Posterior cingulate gyrus (tissue), 11 donors: Measurements from ENCODE around the gene FRMD5.

Experiments
- DNase-seq, 10 donors: peaks; one replicate each; pipeline versions ENCODE4 v3.0.0 to v3.0.0-alpha.2; 2020 to 2021; ENCODE audit warnings: mixed read lengths in 3 of 10
- intact Hi-C: fragments of 100-400 bp; cut with DNase I; formaldehyde crosslinking; loops from one replicate; pipeline ENCODE4 v1.15.1; 2023

Gene FRMD5

DNA sequence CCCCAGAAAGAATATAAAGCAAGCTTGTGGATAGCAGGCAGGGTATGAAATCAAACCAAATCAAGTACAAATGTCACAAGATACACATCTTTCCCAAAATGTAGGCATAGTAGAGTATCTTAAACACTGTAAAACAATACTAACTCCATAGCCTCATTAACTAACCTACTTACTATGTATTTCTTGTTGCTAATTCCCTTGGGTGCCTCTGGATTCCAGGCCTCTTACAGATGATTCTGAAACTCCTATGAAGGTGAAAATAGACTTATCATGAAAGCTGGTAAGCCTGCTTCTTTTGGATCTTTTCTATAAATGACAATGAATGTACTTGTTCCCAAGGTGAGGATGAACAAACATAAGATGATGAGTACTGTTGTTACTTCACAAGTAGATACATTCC, 93.8 kb downstream of the FRMD5 start:
- intact Hi-C loops, result loop anchor here (10.0 kb wide), 1 partner anchor 94 kb away; the partner anchor contains the start of gene FRMD5

DNA sequence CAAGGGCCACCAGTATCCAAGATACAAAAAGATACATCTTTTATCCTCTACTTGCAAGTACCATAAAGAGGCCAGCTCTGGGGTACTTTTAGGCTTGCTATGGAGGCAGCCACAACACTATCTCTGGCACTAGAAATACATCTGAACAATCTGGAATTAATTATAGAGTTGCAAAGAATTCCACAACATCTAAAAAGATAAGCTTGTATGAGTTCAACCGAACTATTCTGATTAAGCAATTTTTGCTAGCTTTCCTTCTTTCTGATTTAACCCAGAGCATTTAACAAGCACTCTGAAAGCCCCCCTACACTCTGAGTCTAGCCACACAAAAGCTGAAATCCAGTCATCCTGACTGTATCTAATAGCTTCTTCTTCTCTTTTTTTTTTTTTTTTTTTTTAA, 95.4 kb downstream of the FRMD5 start:
- intact Hi-C loops, result loop anchor here (10.0 kb wide), 1 partner anchor 95 kb away; the partner anchor contains the start of gene FRMD5
- DNase-seq, result no peak

More for the DNA sequence above, 93.8 kb downstream of the FRMD5 start:
- DNase-seq, result no peak

DNA sequence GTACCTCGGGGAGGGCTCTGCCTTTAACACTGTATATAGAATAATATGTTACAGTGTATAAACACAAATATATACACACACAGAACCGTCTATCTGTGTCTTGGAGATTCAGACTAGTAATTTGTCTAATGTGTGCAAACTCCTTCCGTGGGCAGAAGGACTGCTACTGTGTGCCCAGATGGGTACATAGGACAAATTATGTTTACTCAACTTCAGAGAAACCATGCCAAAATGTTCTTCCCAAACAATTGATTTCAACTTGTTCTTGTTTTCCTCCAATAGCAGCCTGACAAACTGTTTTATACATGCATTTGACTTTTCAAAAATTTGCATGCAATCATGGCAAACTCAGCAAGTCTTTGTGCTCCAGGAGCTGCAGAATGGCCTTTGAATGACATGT, 97.5 kb downstream of the FRMD5 start:
- intact Hi-C loops, result no loop called here
- no peak for DNase-seq

DNA sequence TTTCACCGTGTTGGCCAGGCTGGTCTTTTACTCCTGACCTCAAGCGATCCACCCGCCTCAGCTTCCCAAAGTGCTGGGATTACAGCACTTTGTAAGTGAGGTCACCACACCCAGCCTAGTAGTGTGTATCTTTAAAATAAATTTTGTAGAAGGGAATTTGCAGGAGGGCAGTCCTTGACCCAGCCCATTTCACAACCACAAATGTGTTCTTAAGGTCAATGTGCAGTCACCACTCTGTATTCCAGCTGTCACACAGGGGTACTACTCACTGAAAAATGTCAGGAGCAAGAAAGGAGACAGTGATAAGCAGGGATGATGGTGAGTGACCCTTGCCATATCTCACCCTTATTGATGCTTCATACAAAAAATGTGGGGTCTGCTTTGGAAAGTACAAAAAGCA, 98.5 kb downstream of the FRMD5 start:
- intact Hi-C loops, result no loop called here

DNA sequence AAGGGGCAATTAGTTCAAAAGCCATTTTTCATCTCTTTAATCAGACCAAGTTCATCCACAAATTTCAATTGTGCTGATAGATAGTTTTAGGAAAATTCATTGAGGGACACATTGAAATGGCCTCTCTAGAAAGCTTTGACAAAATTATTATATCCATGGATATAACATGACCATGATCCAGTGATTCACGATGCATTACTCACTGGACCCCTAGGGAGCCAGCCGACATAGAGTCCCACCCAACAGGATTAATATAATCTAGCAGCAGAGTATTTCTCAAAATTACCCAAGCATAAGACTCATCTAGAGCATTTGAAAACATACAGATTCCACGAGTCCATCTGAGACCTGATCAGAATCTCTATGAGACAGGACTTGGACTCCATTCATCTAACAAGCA, 100.3 kb downstream of the FRMD5 start:
- no peak for DNase-seq
- intact Hi-C loops, result no loop called here

More for the DNA sequence above, 98.5 kb downstream of the FRMD5 start:
- DNase-seq, result no peak

DNA sequence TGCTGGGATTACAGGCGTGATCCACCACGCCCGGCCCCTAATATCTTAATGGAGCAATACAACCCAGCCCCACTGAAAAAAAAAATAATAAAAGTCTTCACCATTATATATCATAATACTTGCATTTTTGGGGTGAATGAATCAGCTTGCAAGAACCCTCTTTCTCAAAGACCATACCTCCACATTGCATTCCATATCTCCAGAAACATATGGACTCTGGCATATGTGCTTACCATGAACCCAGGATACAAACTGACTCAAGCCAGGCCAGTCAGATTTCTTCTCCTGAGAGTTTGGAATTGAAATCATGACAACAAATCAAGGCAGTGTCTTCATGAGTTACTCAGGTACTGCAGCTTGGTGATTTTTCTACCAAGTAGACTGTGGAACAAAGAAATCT, 101.2 kb downstream of the FRMD5 start:
- intact Hi-C loops, result no loop called here
- DNase-seq, result no peak

DNA sequence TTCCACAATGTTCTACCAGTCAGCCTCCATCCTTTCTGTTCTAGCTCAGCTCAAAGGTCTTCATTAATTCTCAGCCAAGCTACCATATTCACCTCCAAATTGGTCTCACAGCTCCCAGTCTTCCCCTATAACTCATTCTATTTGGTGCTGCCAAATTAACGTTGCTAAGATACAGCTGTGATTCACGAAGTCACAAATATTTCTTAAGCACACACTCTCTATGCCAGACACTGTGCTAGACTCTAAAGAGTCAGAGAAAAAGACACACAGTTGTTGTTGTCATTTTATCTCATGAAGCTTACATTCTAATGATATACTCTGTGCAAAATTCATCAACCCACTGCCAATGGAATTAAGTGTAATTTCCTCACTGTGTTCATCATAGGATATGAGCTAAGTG, 102.8 kb downstream of the FRMD5 start:
- intact Hi-C loops, result no loop called here
- DNase-seq, result no peak

DNA sequence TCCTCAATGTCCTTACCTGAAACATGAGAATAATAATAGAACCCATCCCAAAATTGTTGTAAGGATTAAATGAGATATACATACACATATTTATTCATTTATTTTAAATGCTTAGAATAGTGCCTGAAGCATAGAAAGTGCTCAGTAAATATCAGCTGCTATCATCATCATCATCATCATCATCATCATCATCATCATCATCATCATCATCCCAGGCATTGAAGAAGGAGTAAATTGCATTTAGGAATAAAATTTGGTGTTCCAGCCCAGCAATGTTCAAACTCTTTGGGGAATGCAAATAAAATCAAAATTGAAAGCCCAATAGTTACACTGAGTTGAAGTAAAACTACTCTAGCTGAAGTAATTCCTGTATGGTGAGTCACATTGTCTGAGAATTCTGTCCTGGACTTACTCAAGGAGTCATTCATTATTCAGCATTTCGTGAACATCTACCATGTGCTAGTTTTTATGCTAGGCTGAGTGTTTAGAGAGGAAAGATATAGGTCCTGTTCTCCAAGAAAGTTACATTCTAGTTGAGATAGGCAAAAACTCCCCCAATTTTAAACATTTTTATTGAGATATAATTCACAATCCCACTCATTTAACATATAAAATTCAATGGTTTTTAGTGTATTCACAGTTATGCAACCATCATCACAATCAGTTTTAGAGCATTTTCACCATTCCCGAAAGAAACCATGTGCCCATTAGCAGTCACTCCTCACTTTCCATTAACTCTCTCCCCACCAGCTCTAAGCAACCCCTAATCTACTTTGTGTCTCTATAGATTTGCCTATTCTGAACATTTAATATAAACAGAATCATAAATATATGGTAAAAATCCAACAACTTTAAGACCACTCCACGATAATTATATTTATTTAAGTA, 107.2 kb downstream of the FRMD5 start:
- intact Hi-C loops, result no loop called here
- no peak for DNase-seq

DNA sequence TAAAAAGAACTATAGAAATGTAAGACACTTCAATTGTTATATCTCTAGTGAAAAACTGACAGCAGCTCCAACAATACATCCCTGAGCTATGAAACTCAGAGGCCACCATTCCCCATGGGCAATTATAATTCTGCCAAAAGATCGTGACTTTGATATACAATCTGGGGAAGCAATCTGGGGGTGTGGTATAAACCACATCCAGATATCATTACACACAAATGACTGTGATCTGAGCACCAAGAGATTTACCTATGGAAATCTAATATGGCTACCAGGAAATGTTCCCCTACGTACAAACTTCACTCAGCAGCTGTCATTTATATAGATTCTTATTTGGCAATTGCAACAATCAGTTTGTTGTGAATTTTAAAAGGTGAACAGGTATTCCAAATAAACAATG, 110.3 kb downstream of the FRMD5 start:
- intact Hi-C loops, result no loop called here
- DNase-seq, result no peak

DNA sequence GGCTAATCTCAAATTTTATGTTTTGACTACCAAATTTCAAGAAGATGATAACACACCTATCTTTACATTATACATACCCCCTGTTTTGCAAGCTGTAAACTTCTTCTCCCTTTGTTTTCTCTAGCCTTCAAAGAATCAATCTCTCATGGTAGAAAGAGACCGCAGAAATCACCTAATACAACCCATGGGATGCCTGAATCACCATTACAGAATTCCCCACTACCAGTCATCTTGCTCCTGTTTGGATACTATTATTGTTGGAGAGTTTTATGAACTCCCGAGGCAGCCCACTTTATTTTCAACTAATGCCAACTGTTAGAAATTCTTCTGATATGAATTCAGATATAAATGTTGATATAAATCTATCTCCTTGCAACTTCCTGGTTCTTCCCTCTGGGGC, 110.9 kb downstream of the FRMD5 start:
- DNase-seq, result no peak
- intact Hi-C loops, result no loop called here

DNA sequence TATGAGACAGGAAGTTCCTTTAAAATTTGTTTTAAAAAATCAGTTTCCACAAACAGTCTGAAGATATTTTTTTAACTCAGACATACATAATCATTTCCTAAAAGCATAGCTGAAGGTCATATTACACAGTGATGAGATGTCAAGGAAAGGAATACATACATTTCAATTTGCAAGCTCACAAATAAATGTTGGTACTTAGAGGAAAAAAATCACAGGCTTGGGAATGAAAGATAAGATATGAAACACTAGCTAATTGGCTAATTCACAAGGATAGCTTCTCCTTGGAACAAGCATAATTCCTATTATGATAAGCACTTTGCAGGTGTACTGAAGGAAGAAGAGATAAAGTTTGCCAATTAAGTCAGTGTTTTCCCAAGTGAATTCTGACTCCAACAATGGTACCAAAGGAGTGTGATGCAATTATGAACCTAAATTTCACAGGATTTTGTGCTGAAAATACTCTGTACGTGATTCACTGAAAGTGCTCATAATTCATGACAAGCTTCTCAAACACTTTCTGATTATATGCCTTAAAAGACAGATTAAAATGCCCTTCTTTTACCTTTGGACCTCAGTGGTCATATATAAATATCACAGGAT, 112.4 kb downstream of the FRMD5 start:
- intact Hi-C loops, result no loop called here

DNA sequence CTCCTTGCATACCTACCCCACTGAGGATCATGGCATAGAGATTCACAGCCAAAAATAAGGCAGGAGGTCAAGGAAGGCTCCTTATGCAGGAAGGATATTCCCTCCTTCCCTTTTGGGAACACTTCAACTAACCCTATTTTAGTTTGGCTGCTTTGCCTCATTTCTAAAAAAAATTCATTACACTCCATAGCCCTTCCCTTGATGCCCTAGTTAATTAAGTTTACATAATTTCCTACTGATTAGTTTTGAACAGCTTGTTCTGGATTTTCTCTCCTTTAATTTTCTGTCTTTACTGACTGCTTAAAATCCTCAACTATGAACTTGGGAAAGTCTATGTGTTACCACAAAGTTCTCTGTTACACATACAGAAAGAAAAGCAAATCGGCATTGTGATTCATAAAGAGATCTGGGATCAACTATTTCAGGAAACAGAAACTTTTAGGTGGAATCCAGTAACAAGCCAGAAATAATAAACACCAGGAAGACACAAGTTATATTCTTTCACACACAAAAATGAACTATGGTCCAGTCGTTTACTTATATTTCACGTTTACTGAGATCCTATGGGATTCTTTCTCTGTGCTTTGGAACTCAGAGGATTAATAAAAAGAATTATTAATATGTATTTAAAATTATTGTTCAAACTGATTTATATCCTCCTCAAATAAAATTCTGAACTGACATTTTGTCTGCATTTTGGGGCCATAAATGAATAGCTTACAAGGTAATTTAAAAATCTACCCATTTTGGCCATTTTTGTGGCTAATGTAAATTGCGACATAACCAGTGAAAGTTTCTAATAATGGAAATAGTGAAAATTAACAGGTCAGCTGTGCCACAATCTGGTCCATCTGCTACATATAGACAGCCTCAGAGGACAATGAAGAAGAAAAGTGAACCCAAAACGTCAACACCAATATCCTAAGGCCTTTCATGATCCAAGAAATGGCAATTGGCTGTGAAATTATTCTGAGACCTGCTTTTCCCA, 113.8 kb downstream of the FRMD5 start:
- no peak for DNase-seq
- intact Hi-C loops, result no loop called here

More for the DNA sequence above, 112.4 kb downstream of the FRMD5 start:
- DNase-seq, result no peak

DNA sequence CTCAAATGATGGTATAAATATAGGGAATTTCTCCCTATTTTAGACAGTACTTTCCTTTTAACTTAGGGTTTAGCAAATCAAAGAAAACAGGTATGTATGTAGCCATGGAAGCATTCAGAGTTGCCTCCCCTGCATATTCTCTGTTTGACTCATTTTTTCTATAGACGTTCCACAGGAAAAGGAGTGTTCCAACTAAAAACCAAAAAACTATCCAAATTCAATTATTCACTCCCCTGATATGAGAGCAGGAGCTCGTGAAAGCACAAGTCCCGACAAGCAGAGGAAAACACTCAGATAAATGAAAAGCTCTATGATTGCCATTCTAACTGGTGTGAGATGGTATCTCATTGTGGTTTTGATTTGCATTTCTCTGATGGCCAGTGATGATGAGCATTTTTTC, 119.5 kb downstream of the FRMD5 start:
- intact Hi-C loops, result no loop called here
- no peak for DNase-seq

DNA sequence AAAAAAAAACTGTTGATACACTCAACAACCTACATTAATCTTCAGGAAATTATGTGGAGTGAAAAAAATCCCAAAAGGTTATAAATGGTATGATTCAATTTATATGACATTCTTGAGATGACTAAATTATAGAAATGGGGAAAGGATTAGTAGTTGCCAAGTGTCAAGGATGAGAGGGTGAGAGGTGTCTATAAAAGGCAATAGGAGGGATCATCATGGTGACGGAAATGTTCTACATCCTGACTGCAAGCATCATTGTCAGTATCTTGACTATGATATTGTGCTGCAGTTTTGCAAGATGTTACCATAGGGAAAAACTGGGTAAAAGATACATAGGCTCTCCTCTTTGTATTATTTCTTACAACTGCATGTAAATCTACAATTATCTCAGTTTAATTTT, 125.6 kb downstream of the FRMD5 start:
- intact Hi-C loops, result no loop called here
- DNase-seq, result no peak

DNA sequence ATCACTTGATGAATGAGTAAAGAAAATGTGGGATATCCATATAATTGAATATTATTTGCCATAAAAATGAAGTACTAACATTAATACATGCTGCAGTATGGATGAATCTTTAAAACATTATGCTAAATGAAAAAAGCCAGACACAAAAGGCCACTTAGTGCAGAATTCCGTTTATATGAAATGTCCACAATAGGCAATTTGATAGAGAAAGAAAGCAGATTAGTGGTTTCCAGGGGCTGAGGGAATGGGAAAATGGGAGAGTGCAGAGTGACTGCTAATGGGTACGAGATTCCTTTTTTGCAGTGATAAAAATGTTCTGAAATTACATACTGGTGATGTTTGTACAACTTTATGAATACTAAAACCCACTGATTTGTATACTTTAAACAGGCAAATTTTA, 126.7 kb downstream of the FRMD5 start:
- no peak for DNase-seq
- intact Hi-C loops, result no loop called here

DNA sequence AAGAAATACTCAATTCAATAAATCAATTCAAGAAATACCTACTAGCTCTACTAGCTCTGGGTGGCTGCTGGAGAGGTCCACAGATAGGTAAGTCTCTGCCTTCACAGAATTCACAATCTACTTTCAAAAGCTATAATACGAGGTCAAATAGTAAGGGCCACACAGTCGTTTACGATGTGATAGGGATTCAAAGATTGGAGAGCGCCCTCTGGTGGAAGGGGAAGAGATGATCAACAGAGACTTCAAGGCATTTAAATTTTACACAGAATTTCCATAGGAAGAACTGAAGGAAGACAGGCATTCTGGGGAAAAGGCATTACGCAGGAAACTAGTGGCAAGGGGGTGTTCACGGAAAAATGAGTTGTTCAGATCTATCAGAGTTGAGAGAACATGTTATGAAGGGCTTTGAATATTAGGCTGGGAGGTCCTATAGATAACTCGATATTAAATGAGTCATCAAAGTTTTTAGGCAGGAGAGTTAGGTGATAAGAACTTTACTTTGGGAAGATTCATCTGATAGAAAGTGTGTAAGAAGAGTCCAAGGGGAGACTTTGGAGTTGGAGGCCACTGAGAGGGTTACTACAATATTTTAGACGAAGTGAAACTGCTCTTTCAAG, 128.8 kb downstream of the FRMD5 start:
- intact Hi-C loops, result loop anchor here (2.0 kb wide), 1 partner anchor 164 kb away; no protein-coding TSS in a partner anchor
- peak in 3 of 10 donors; percentile 28 to 69 (median 50) for DNase-seq

DNA sequence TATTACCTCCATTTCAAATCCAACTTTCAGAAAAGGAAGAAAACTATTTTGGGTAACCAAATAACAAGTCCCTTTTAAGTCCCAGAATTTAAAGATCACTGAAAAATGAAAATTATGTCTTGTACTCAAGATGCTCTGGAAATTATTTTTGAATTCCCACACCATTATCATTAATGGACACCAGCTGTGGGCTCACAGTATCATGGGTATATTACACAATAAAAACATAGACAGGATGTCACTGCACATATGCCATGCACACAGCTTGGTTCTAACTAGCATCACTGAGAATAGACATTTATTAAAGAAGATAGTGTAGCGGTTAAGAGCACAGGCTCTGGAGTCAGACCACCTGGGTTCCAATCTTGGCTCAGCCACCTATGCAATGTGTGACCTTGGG, 130.4 kb downstream of the FRMD5 start:
- intact Hi-C loops, result no loop called here
- no peak for DNase-seq

DNA sequence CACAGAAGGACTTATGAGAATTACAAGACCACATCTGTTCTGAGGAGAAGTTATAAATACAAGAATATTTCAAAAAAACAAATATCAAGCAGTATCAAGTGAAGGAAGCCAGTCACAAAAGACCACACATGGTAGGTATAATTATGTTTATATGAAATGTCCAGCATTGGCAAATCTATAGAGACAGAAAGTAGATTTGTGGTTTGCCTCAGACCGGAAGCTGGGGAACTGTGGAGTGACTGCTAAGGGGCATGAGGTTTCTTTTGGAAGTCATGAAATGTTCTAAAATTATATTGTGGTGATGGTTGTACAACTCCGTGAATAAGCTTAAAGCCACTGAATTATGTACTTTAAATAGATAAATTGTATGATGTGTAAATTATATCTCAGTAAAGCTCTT, 136.9 kb downstream of the FRMD5 start:
- no peak for DNase-seq
- intact Hi-C loops, result no loop called here

DNA sequence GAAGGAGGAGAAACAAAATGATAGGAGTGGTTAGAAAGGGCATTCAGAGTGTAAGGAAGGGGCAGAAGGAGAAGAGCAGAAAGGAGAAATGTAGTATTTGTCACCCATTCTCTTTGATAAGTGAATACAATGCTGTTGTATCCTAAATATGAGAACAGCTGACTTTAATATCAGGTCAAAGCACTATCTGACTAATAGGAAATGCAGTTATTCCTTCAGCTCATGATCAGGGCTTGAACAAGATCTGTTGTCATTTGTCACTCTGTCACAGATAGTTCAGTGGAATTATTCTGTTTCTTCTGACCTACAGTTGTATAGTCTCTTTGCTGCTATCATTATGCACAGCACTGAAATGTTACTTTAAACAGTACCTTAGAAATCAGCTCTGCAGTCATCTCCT, 149.4 kb downstream of the FRMD5 start:
- DNase-seq, result no peak
- intact Hi-C loops, result no loop called here

DNA sequence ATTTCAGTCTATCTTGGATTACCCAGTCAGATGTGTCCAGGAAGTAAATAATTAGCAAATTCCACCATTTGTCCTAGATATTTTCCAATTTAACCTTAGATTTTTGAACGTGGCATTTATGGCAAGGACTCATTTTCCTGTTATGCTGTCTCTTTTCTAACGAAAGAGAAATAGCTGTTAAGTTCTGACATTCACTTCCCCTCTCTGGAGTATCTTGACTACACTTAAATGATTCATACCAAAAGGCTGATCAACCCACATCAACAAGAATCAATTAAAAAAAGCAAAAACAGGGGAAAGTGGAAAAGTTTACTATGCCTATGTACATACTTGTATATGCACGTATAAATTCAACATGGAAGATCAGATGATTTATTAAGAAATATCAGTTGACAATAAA, 149.9 kb downstream of the FRMD5 start:
- intact Hi-C loops, result no loop called here
- DNase-seq, result no peak
